ENCODE results near the gene MED26.
A peak's percentile ranks its signal among the peaks of the same experiment; 100 is the strongest.

MED26 gene

GRCh38 chr19:16532440-16533234 is 95.4 kb downstream of the MED26 start:
- no peak for DNase-seq

- no peak for DNase-seq
These were observed 96.7 kb downstream of the MED26 start for GRCh38 chr19:16531380-16531669.

GRCh38 chr19:16530540-16531379 is 97.2 kb downstream of the MED26 start:
- no peak for DNase-seq

GRCh38 chr19:16529466-16530144 is 98.4 kb downstream of the MED26 start:
- DNase-seq = no peak

- DNase-seq = peak; percentile 56 to 66
These were observed 100.0 kb downstream of the MED26 start for GRCh38 chr19:16527971-16528521.

- DNase-seq = no peak
These were observed 100.6 kb downstream of the MED26 start for GRCh38 chr19:16527334-16527935.

- DNase-seq = no peak
These were observed 102.1 kb downstream of the MED26 start for GRCh38 chr19:16525751-16526481.

- no peak for DNase-seq
These were observed 102.8 kb downstream of the MED26 start for GRCh38 chr19:16524991-16525734.

All from activated T-cell treated with anti-CD3 and anti-CD28 coated beads, Interleukin-2, amount 50 U/mL, for 48 hours (primary cell).